H1 (cell line): ENCODE data around the gene ATL3. TPM values are rescaled to one million over a fixed set of nuclear protein-coding genes. Genes with fewer than 3 reads are reported as not detected.

ENCODE experiments used
- BRCA1 ChIP-seq: IDR thresholded peaks from 2 replicates; pipeline ENCODE4 v1.6.1; 2012; ENCODE audit warnings: low read depth, low read length, improper control_type of control experiment
- CHD7 ChIP-seq: fragments of 300-600 bp; sonication (generic); IDR thresholded peaks from 2 replicates; pipeline ENCODE4 v1.7.1; 2012; ENCODE audit warnings: low read length, moderate library complexity, mild to moderate bottlenecking, inconsistent platforms; ENCODE audit not compliant: insufficient replicate concordance
- CTBP2 ChIP-seq: IDR thresholded peaks from 2 replicates; pipeline ENCODE4 v1.7.0; 2011; ENCODE audit warnings: borderline replicate concordance, mild to moderate bottlenecking, moderate library complexity, mixed read lengths, low read length; ENCODE audit not compliant: insufficient read depth, insufficient read length
- CTCF ChIP-seq, 3 experiments: IDR thresholded peaks; 1 replicate in 2 of 3; 2 replicates in 1 of 3; pipeline versions ENCODE4 v1.5.1 to v1.6.1; 2011; ENCODE audit warnings: low read length in 3 of 3, mild to moderate bottlenecking in 3 of 3, inconsistent platforms in 2 of 3, low read depth in 1 of 3, moderate library complexity in 1 of 3; ENCODE audit not compliant: insufficient read depth in 1 of 3; ENCODE audit errors: control extremely low read depth in 1 of 3
- JUN ChIP-seq: IDR thresholded peaks from 2 replicates; pipeline ENCODE4 v1.6.1; 2011; ENCODE audit warnings: low read depth, mild to moderate bottlenecking, improper control_type of control experiment, low read length
- SIX5 ChIP-seq: IDR thresholded peaks from 2 replicates; pipeline ENCODE4 v1.6.1; 2011; ENCODE audit warnings: mild to moderate bottlenecking, low read depth, low read length
- YY1 ChIP-seq: IDR thresholded peaks from 2 replicates; pipeline ENCODE4 v1.6.1; 2011; ENCODE audit warnings: low read depth, mild to moderate bottlenecking, low read length
- polyA plus RNA-seq, 7 experiments: library from polyadenylated mRNA; depleted of rRNA in 3 of 7; stranded (reverse) in 5 of 7; unstranded in 2 of 7; fragments of >200 nt in 5 of 7; fragments of 200-250 nt in 2 of 7; gene quantifications; 1 replicate in 5 of 7; 2 replicates in 1 of 7; 4 replicates in 1 of 7; pipeline versions ENCODE4 v1.2.1 to v1.2.3, GENCODE V29; 2011 to 2013; ENCODE audit warnings: missing spikeins in 2 of 7, mixed read lengths in 2 of 7
- total RNA-seq: library from RNA; stranded (reverse); fragmentation: NEBNext Ultra II Directional; extraction: Animal tissue kit (Norgen Biotek cat#: 25700); gene quantifications from 2 replicates; pipeline ENCODE4 v1.2.1, GENCODE V29; 2021

Gene ATL3
- total and polyA plus RNA-seq, 2 of the 8 experiments (the other 6 are each of a cell fraction or from before 2014, with no cell fraction given): 7.8 to 24.5 TPM

GRCh38 chr11:63681321-63682065 is 10.3 kb upstream of the ATL3 start, which contains the start of gene RTN3 (continued):
- TF ChIP-seq CTCF (IDR thresholded peaks at IDR 0.05; ENCODE audit: control extremely low read depth in 1 of 3, insufficient read depth in 1 of 3, low read depth in 1 of 3, low read length in 3 of 3) (no peak; a peak in 1 of 4 replicates), JUN (no peak), YY1 (no peak), CTBP2 (no peak), BRCA1 (no peak), CHD7 (no peak), SIX5 (no peak)
